A673 (cell line): ENCODE results near the gene NPPA. TPM values are rescaled to one million over a fixed set of nuclear protein-coding genes. Genes with fewer than 3 reads are reported as not detected.

Experiments
- BruUV-seq: library from RNA; stranded (reverse); fragments of 400-500 nt; replicated peaks from 2 replicates; lab custom pipeline; 2021; lab: Mats Ljungman, UMichigan
- CTCF ChIA-PET: fragments of 300-600 bp; sonication (Branson Sonifier 250); formaldehyde crosslinking; loops from one replicate; lab custom pipeline; 2022; ENCODE audit warnings: antibody characterized with exemption; lab: Charles Lee
- POLR2A ChIA-PET: fragments of 300-600 bp; sonication (Branson Sonifier 250); formaldehyde crosslinking; loops from one replicate; lab custom pipeline; 2022; ENCODE audit warnings: antibody characterized with exemption; ENCODE audit not compliant: low non-redundant PET; lab: Charles Lee
- DNase-seq: peaks from one replicate; pipeline ENCODE4 v3.0.0-alpha.2; 2015; ENCODE audit warnings: low spot score
- H3K27ac ChIP-seq: fragments of 200-600 bp; sonication (generic); 2 replicates; pipeline ENCODE4 v1.5.1; 2016; ENCODE audit warnings: mixed run types, low read depth, mild to moderate bottlenecking, mixed read lengths, antibody characterized with exemption, low read length; ENCODE audit not compliant: poor library complexity, severe bottlenecking
- H3K27me3 ChIP-seq: fragments of 200-600 bp; sonication (generic); replicated peaks from 2 replicates; pipeline ENCODE4 v1.6.1; 2017; ENCODE audit warnings: mixed run types, low read depth, mild to moderate bottlenecking, mixed read lengths, antibody characterized with exemption, low read length; ENCODE audit not compliant: insufficient read depth, poor library complexity
- H3K36me3 ChIP-seq: fragments of 200-600 bp; sonication (generic); 2 replicates; pipeline ENCODE4 v1.6.1; 2016; ENCODE audit warnings: mixed run types, mild to moderate bottlenecking, mixed read lengths, antibody characterized with exemption, low read length; ENCODE audit not compliant: insufficient read depth, poor library complexity, severe bottlenecking
- H3K4me1 ChIP-seq: fragments of 200-600 bp; sonication (generic); 2 replicates; pipeline ENCODE4 v1.6.1; 2017; ENCODE audit warnings: mixed run types, mild to moderate bottlenecking, mixed read lengths, antibody characterized with exemption, low read length; ENCODE audit not compliant: insufficient read depth, poor library complexity, severe bottlenecking
- H3K4me3 ChIP-seq: fragments of 200-600 bp; sonication (generic); 2 replicates; pipeline ENCODE4 v1.5.1; 2016; ENCODE audit warnings: low read depth, mixed run types, mild to moderate bottlenecking, mixed read lengths, low read length; ENCODE audit not compliant: poor library complexity, severe bottlenecking
- H3K9me3 ChIP-seq: fragments of 200-600 bp; sonication (generic); 2 replicates; pipeline ENCODE4 v1.6.1; 2016; ENCODE audit warnings: mixed run types, low read depth, mild to moderate bottlenecking, mixed read lengths, antibody characterized with exemption, low read length; ENCODE audit not compliant: poor library complexity, severe bottlenecking
- EZH2 ChIP-seq: fragments of 200-600 bp; sonication (generic); IDR thresholded peaks from 2 replicates; pipeline ENCODE4 v1.6.1; 2017; ENCODE audit warnings: borderline replicate concordance, low read depth, mild to moderate bottlenecking, mixed read lengths, antibody characterized with exemption, low read length; ENCODE audit not compliant: poor library complexity, severe bottlenecking
- intact Hi-C: fragments of 100-400 bp; cut with micrococcal nuclease; formaldehyde crosslinking; loops from one replicate; pipeline ENCODE4 v1.10.0; 2022; ENCODE audit not compliant: unreplicated experiment
- total RNA-seq: library from RNA; stranded (reverse); gene quantifications from 2 replicates; pipeline ENCODE4 v1.2.3, GENCODE V29; 2021
- TF ChIP-seq, protein P1 (sequence below): fragments of 300-800, 200-600 bp; sonication (generic); conservative IDR thresholded peaks from 2 replicates; pipeline ENCODE4 v1.5.1; 2017; ENCODE audit warnings: low read depth, mild to moderate bottlenecking, antibody characterized with exemption, low read length, moderate library complexity, mixed read lengths

NPPA gene
- total RNA-seq, 1 experiment from 2014 or later = not detected

DNA sequence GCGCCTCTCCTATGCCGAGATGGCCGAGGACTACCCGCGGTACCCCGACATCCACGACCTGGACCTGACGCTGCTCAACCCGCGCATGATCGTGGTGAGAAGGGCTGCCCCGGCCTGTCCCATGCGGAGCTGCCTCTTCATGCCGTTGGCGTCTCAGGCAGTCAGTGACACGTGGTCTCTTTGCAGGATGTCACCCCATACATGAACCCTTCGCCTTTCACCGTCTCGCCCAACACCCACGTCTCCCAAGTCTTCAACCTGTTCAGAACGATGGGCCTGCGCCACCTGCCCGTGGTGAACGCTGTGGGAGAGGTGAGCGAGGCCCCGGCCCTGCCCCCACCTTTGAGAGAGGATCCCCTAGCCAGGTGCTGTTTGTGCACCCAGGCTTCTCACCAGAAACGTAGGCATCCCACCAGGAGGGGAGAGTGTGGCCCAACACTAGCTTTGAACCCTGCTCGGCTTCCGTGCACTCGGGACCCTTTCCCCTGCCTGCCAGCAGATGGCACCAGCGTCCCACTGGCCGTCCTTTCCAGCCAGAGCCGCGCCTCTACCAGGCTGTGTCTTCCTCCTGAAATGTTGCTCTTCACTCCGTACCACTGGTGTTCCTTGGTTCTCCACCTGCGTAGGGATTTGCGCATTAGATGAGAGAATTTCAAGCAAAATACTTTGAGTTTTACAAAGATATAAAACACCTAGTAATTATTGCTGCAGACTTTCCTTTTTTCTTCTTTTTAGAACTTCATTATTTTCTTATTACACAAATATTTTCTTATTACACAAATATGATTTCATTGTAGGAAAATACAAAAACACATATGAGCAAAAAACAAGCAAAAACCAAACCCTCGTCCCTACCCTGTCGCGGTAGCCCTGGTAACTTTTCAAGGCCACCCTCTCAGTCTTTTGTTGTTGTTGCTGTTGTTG is 9.0 kb downstream of the NPPA start:
- Histone ChIP-seq H3K27me3 (no peaks in the 10 kb centered on the region), H3K27ac (no peak overlapping the region), H3K36me3 (peaks cover 72% of the 10 kb centered on the region), H3K9me3 (no peaks in the 10 kb centered on the region), H3K4me3 (no peak overlapping the region), H3K4me1 (peaks cover 9% of the 10 kb centered on the region)
- intact Hi-C loops = loop anchor here (1.0 to 2.0 kb wide), 3 partner anchors 55 to 128 kb away; no protein-coding TSS in a partner anchor
- peak; percentile 73 for DNase-seq
- ChIA-PET CTCF (interaction anchor here (0.6 to 1.2 kb wide), 4 partner anchors 11 to 129 kb away, joined by 3 to 8 read pairs (median 4); no protein-coding TSS in a partner anchor), POLR2A (no interaction called here)
- BruUV-seq = no TSS peak
- TF ChIP-seq EZH2 = no peak
- TF ChIP-seq, protein P1, sequence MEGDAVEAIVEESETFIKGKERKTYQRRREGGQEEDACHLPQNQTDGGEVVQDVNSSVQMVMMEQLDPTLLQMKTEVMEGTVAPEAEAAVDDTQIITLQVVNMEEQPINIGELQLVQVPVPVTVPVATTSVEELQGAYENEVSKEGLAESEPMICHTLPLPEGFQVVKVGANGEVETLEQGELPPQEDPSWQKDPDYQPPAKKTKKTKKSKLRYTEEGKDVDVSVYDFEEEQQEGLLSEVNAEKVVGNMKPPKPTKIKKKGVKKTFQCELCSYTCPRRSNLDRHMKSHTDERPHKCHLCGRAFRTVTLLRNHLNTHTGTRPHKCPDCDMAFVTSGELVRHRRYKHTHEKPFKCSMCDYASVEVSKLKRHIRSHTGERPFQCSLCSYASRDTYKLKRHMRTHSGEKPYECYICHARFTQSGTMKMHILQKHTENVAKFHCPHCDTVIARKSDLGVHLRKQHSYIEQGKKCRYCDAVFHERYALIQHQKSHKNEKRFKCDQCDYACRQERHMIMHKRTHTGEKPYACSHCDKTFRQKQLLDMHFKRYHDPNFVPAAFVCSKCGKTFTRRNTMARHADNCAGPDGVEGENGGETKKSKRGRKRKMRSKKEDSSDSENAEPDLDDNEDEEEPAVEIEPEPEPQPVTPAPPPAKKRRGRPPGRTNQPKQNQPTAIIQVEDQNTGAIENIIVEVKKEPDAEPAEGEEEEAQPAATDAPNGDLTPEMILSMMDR = peak; percentile 99

GRCh38 chr1:11837767-11838348 is 9.7 kb downstream of the NPPA start:
- TF ChIP-seq, protein P1 = no peak
- no peak for TF ChIP-seq EZH2
- Histone ChIP-seq H3K4me1 (peaks cover 9% of the 10 kb centered on the region), H3K36me3 (peaks cover 80% of the 10 kb centered on the region), H3K9me3 (no peaks in the 10 kb centered on the region), H3K4me3 (no peak overlapping the region), H3K27ac (no peak overlapping the region), H3K27me3 (no peaks in the 10 kb centered on the region)
- ChIA-PET CTCF (interaction anchor here (0.6 to 1.2 kb wide), 4 partner anchors 12 to 129 kb away, joined by 3 to 8 read pairs (median 4); no protein-coding TSS in a partner anchor), POLR2A (no interaction called here)
- intact Hi-C loops = loop anchor here (1.0 to 2.0 kb wide), 3 partner anchors 55 to 129 kb away; no protein-coding TSS in a partner anchor
- no peak for DNase-seq
- no TSS peak for BruUV-seq

GRCh38 chr1:11836955-11837766 is 10.4 kb downstream of the NPPA start:
- intact Hi-C loops = no loop called here
- no TSS peak for BruUV-seq
- TF ChIP-seq EZH2 = no peak
- TF ChIP-seq, protein P1 = no peak
- POLR2A ChIA-PET = interaction anchor here (0.6 kb wide), 1 partner anchor 746 kb away, joined by 3 read pairs; no protein-coding TSS in a partner anchor
- Histone ChIP-seq H3K9me3 (no peaks in the 10 kb centered on the region), H3K27ac (no peak overlapping the region), H3K4me3 (no peak overlapping the region), H3K27me3 (no peaks in the 10 kb centered on the region), H3K4me1 (peaks cover 4% of the 10 kb centered on the region), H3K36me3 (peaks cover 80% of the 10 kb centered on the region)
- no peak for DNase-seq
- CTCF ChIA-PET = interaction anchor here (1.2 kb wide), 1 partner anchor 130 kb away, joined by 8 read pairs; no protein-coding TSS in a partner anchor
